GM23338 (cell line): ENCODE data around the gene ELAVL3. TPM values are rescaled to one million over a fixed set of nuclear protein-coding genes. Genes with fewer than 3 reads are reported as not detected.
"Not testable (repeated sequence)": the region's sequence is repeated elsewhere in the genome, so short reads cannot be mapped to it uniquely, and the experiment has no call there.

Experiments used
- ATAC-seq: fragments of 200-7000 bp; cut with Tn5 transposase; 3 replicates; pipeline ENCODE4 v1.9.1; 2020
- DNase-seq: peaks from one replicate; pipeline ENCODE4 v3.0.0-alpha.2; 2015; ENCODE audit warnings: low spot score
- H2AFZ ChIP-seq: fragments of 200-600 bp; sonication (generic); 2 replicates; pipeline ENCODE4 v1.8.0; 2016; ENCODE audit warnings: antibody characterized with exemption, mild to moderate bottlenecking, moderate library complexity
- H3F3A ChIP-seq: fragments of 200-600 bp; sonication (generic); replicated peaks from 2 replicates; pipeline ENCODE4 v1.8.0; 2017; ENCODE audit warnings: antibody characterized with exemption, mixed run types, low read depth
- H3K27ac ChIP-seq: fragments of 200-600 bp; sonication (generic); 2 replicates; pipeline ENCODE4 v1.6.1; 2016; ENCODE audit warnings: low read depth
- H3K27me3 ChIP-seq: fragments of 200-600 bp; sonication (generic); 2 replicates; pipeline ENCODE4 v1.8.0; 2016; ENCODE audit warnings: mild to moderate bottlenecking, mixed run types, moderate library complexity; ENCODE audit not compliant: insufficient read depth
- H3K36me3 ChIP-seq: fragments of 200-600 bp; sonication (generic); 2 replicates; pipeline ENCODE4 v1.8.0; 2016; ENCODE audit warnings: mild to moderate bottlenecking; ENCODE audit not compliant: insufficient read depth
- H3K4me1 ChIP-seq: fragments of 200-600 bp; sonication (generic); 2 replicates; pipeline ENCODE4 v1.8.0; 2016; ENCODE audit warnings: mild to moderate bottlenecking, moderate library complexity; ENCODE audit not compliant: insufficient read depth
- H3K4me2 ChIP-seq: fragments of 200-600 bp; sonication (generic); 2 replicates; pipeline ENCODE4 v1.7.1; 2017; ENCODE audit warnings: mixed run types
- H3K4me3 ChIP-seq: fragments of 200-600 bp; sonication (generic); 2 replicates; pipeline ENCODE4 v1.6.1; 2016; ENCODE audit warnings: mixed run types
- H3K79me2 ChIP-seq: fragments of 200-600 bp; sonication (generic); replicated peaks from 2 replicates; pipeline ENCODE4 v1.8.0; 2017; ENCODE audit warnings: mild to moderate bottlenecking; ENCODE audit not compliant: insufficient read depth
- H3K9me2 ChIP-seq: fragments of 200-600 bp; sonication (generic); 2 replicates; pipeline ENCODE4 v1.8.0; 2017; ENCODE audit not compliant: insufficient read depth
- H4K20me1 ChIP-seq: fragments of 200-600 bp; sonication (generic); replicated peaks from 2 replicates; pipeline ENCODE4 v1.8.0; 2017; ENCODE audit warnings: mild to moderate bottlenecking; ENCODE audit not compliant: insufficient read depth
- H3K27ac Mint-ChIP-seq: 2 replicates; pipeline ENCODE4 v1.8.0; 2020; ENCODE audit warnings: inconsistent platforms, mild to moderate bottlenecking, moderate library complexity, mixed read lengths
- H3K27me3 Mint-ChIP-seq: 3 replicates; pipeline ENCODE4 v1.8.0; 2022; ENCODE audit warnings: low read depth, mild to moderate bottlenecking, moderate library complexity, mixed read lengths, inconsistent platforms; ENCODE audit not compliant: insufficient read depth, poor library complexity
- H3K36me3 Mint-ChIP-seq: 3 replicates; pipeline ENCODE4 v1.8.0; 2021; ENCODE audit warnings: low read depth, mild to moderate bottlenecking, inconsistent platforms, moderate library complexity, mixed read lengths
- H3K4me1 Mint-ChIP-seq: 3 replicates; pipeline ENCODE4 v1.8.0; 2020; ENCODE audit warnings: mild to moderate bottlenecking, inconsistent platforms, mixed read lengths
- H3K4me3 Mint-ChIP-seq: 3 replicates; pipeline ENCODE4 v1.8.0; 2021; ENCODE audit warnings: moderate library complexity, mild to moderate bottlenecking, inconsistent platforms, mixed read lengths
- H3K9me3 Mint-ChIP-seq: 3 replicates; pipeline ENCODE4 v1.8.0; 2020; ENCODE audit warnings: moderate library complexity, mild to moderate bottlenecking, inconsistent platforms, mixed read lengths
- CTCF ChIP-seq, 2 experiments: fragments of 200-600 bp in 1 of 2; sonication (generic) in 1 of 2; conservative IDR thresholded peaks; 2 replicates each; pipeline versions ENCODE4 v1.5.1 to v1.6.1; 2016 to 2017; ENCODE audit warnings: antibody characterized with exemption in 2 of 2, low read depth in 2 of 2, mild to moderate bottlenecking in 2 of 2, moderate library complexity in 1 of 2
- STAT1 ChIP-seq: IDR thresholded peaks from one replicate; pipeline ENCODE4 v1.6.1; 2016; ENCODE audit warnings: antibody characterized with exemption; ENCODE audit not compliant: unreplicated experiment
- polyA plus RNA-seq: library from polyadenylated mRNA; unstranded; fragments of >200 nt; fragmentation: Nextera tagmentation; extraction: Ambion mirVana; gene quantifications from 2 replicates; pipeline ENCODE4 v1.2.1, GENCODE V29; 2016
- total RNA-seq: library from RNA; depleted of rRNA; stranded (reverse); fragments of >200 nt; shearing (Covaris generic); gene quantifications from 2 replicates; pipeline ENCODE4 v1.2.3, GENCODE V29; 2014

ELAVL3 gene
- total and polyA plus RNA-seq, 2 experiments from 2014 or later = 0.45 to 1.2 TPM

GRCh38 chr19:11455233-11455554 is 25.7 kb downstream of the ELAVL3 start:
- H3K9me2 ChIP-seq, H3K4me2 ChIP-seq, H3K4me3 ChIP-seq, H3F3A ChIP-seq, H3K27ac Mint-ChIP-seq, H3K36me3 Mint-ChIP-seq, H4K20me1 ChIP-seq, H2AFZ ChIP-seq, H3K79me2 ChIP-seq, DNase-seq, H3K27ac ChIP-seq, H3K27me3 Mint-ChIP-seq, H3K9me3 Mint-ChIP-seq, H3K27me3 ChIP-seq, H3K4me3 Mint-ChIP-seq, H3K36me3 ChIP-seq, ATAC-seq: not testable (repeated sequence)
- H3K4me1 Mint-ChIP-seq = peaks cover 22% of the 10 kb centered on the region
- peaks cover 31% of the 10 kb centered on the region for H3K4me1 ChIP-seq

- H4K20me1 ChIP-seq = no peaks in the 10 kb centered on the region
- no peak overlapping the region for H3K27ac ChIP-seq
- peak overlapping the region; percentile 95 for H3K27ac Mint-ChIP-seq
Observed at GRCh38 chr19:11453468-11454341, 27.1 kb downstream of the ELAVL3 start.

More at GRCh38 chr19:11453468-11454341, 27.1 kb downstream of the ELAVL3 start:
- H3K4me1 Mint-ChIP-seq = peaks cover 22% of the 10 kb centered on the region
- 0 out of 2 replicates have a peak, but pooled peaks cover 9% of the 10 kb centered on the region for H3F3A ChIP-seq
- DNase-seq (peak; percentile 72), ATAC-seq (peak; percentile 53)
- 0 out of 2 replicates have a peak overlapping the region, but pooled peaks have one; percentile 27 for H3K4me3 ChIP-seq
- peaks cover 31% of the 10 kb centered on the region for H3K4me1 ChIP-seq
- peak overlapping the region; percentile 49; the same call in 1 of the 3 replicates for H3K4me3 Mint-ChIP-seq
- no peaks in the 10 kb centered on the region; the same call in 2 of the 3 replicates for H3K9me3 Mint-ChIP-seq
- H2AFZ ChIP-seq = peak overlapping the region; percentile 40; the same call in 1 of the 2 replicates
- H3K4me2 ChIP-seq = peak overlapping the region; percentile 13; the same call in 1 of the 2 replicates
- H3K36me3 Mint-ChIP-seq = peaks cover 13% of the 10 kb centered on the region
- TF ChIP-seq STAT1 = no peak
- peak; percentile 74 to 97 for TF ChIP-seq CTCF (conservative IDR thresholded peaks at IDR 0.05; ENCODE audit: low read depth in 2 of 2)
- H3K79me2 ChIP-seq = no peaks in the 10 kb centered on the region
- no peaks in the 10 kb centered on the region for H3K9me2 ChIP-seq
- H3K27me3 ChIP-seq = no peaks in the 10 kb centered on the region
- H3K27me3 Mint-ChIP-seq = peaks cover 12% of the 10 kb centered on the region
- H3K36me3 ChIP-seq = no peaks in the 10 kb centered on the region
